GM19328 (cell line): ENCODE measurements around the gene PSENEN.
"Not testable (repeated sequence)": the region's sequence is repeated elsewhere in the genome, so short reads cannot be mapped to it uniquely, and the experiment has no call there.

Experiments
- ATAC-seq: cut with Tn5 transposase; IDR thresholded peaks from one replicate; pipeline ENCODE4 v1.9.1; 2021; ENCODE audit warnings: mild to moderate bottlenecking, moderate library complexity; ENCODE audit not compliant: unreplicated experiment

PSENEN gene

DNA sequence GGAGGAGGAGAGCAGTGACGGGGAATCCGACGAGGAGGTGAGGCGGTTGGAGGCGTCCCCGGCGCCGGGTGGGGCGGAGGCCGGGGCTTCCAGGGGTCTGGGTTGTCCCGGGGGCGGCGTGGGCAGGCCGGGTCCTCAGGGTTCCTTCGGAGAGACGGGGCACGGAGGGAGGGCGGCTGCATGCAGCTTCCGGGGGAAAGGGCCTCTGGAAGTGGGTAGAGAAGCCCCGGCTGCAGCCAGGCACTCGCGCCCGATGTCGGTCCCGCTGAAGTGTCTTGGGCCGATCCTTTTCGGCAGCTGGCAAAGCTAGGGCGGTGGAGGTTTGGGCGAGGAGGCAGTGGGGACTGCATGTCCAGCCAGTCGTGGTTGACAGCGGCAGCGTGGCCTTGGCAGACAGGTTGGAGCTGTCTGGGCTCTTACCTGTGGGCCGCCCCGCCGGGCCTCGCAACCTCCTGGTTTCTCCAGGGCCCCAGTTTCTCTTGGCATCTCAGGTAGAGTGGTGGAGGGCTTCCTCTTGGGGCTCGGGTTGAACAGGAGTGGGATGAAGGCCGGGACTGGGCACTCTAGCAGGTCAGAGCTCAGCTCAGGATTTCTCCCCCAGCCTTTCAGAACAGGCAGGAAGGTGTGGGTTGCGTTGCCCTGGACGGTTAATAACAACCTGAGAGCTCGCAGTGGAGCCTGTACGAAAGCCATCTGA lies 27.0 kb upstream of the PSENEN start:
- ATAC-seq = no peak

GRCh38 chr19:35719402-35720162 lies 25.9 kb upstream of the PSENEN start:
- ATAC-seq = no peak

- no peak for ATAC-seq
Measured at GRCh38 chr19:35720163-35720524, 25.3 kb upstream of the PSENEN start.

DNA sequence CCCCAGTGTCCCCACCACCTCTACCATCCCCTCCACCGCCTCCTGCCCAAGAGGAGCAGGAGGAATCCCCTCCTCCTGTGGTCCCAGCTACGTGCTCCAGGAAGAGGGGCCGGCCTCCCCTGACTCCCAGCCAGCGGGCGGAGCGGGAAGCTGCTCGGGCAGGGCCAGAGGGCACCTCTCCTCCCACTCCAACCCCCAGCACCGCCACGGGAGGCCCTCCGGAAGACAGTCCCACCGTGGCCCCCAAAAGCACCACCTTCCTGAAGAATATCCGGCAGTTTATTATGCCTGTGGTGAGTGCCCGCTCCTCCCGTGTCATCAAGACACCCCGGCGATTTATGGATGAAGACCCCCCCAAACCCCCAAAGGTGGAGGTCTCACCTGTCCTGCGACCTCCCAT lies 24.8 kb upstream of the PSENEN start:
- ATAC-seq = no peak

- ATAC-seq = no peak
Measured at GRCh38 chr19:35721374-35721773, 24.1 kb upstream of the PSENEN start.

- no peak for ATAC-seq
Measured at GRCh38 chr19:35722461-35722860, 23.0 kb upstream of the PSENEN start.

GRCh38 chr19:35722897-35723296 lies 22.6 kb upstream of the PSENEN start:
- ATAC-seq = no peak

- ATAC-seq = no peak
Measured at GRCh38 chr19:35723671-35724070, 21.8 kb upstream of the PSENEN start.

- ATAC-seq = not testable (repeated sequence)
Measured at GRCh38 chr19:35724132-35724531, 21.3 kb upstream of the PSENEN start.

GRCh38 chr19:35724560-35724959 lies 20.9 kb upstream of the PSENEN start:
- ATAC-seq = no peak

GRCh38 chr19:35725216-35725861 lies 20.1 kb upstream of the PSENEN start:
- ATAC-seq = no peak

GRCh38 chr19:35727053-35727955 lies 18.1 kb upstream of the PSENEN start:
- no peak for ATAC-seq

- ATAC-seq = no peak
Measured at GRCh38 chr19:35727956-35728706, 17.3 kb upstream of the PSENEN start.

- ATAC-seq = no peak
Measured at GRCh38 chr19:35729021-35729420, 16.4 kb upstream of the PSENEN start.

DNA sequence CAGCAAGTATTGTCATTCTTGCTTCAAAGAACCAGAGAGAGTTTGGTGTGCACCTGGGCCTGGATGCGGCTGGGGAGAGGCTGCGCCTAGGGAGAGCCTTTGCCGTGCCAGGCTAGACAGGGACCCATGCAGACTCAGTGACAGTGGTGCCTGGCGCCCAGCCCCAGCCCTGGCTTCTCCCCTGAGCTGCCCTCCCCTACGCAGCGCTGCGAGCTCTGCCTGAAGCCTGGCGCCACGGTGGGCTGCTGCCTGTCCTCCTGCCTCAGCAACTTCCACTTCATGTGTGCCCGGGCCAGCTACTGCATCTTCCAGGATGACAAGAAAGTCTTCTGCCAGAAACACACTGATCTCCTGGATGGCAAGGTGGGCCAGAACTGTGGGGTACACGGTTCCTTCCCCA lies 15.7 kb upstream of the PSENEN start:
- no peak for ATAC-seq

GRCh38 chr19:35730326-35730725 lies 15.1 kb upstream of the PSENEN start:
- ATAC-seq = no peak

DNA sequence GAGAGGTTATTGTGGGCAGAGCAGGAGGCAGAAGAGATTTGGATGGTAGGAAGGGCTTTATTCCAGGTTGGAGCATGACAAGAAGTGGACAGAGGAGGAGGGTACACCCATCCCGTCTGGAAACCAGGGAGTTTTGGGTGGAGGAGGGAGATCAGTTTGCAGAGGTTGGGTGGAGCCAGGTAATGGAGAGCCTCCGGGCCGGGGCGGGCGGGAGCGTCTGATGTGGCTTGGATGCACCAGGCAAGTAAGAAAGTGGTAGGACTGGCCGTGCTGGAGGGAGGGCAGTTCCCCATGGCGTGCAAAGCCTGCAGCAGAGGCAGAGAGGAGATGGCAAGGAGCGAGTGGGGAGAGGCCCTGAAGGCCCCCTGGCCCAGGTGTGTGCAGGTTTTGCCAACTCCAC lies 14.1 kb upstream of the PSENEN start:
- ATAC-seq = no peak

DNA sequence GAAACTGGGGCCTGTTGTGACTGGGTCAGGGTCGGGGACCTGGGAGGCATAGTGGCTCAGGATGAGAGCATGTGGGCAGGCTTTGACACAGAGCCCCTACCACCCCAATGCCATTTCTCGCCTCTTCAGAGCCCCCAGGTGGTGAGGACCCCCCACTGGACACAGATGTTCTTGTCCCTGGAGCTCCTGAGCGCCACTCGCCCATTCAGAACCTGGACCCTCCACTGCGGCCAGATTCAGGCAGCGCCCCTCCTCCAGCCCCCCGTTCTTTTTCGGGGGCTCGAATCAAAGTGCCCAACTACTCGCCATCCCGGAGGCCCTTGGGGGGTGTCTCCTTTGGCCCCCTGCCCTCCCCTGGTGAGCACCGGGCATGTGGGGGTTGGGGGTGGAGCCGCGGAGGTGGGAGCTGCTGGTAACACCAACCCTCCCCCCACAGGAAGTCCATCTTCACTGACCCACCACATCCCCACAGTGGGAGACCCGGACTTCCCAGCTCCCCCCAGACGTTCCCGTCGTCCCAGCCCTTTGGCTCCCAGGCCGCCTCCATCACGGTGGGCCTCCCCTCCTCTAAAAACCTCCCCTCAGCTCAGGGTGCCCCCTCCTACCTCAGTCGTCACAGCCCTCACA lies 13.6 kb upstream of the PSENEN start:
- no peak for ATAC-seq

DNA sequence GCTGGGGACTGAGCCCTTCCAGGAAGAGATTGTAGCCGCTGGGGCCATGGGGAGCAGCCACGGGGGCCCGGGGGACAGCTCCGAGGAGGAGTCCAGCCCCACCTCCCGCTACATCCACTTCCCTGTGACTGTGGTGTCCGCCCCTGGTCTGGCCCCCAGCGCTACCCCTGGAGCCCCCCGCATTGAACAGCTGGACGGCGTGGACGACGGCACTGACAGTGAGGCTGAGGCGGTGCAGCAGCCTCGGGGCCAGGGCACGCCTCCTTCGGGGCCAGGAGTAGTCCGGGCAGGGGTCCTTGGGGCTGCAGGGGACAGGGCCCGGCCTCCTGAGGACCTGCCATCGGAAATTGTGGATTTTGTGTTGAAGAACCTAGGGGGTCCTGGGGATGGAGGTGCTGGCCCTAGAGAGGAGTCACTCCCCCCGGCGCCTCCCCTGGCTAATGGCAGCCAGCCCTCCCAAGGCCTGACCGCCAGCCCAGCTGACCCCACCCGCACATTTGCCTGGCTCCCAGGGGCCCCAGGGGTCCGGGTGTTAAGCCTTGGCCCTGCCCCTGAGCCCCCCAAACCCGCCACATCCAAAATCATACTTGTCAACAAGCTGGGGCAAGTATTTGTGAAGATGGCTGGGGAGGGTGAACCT lies 12.8 kb upstream of the PSENEN start:
- ATAC-seq = no peak
